NCI-H187 (cell line): ENCODE data around the gene PEAK3.
"Not testable (repeated sequence)": the region's sequence is repeated elsewhere in the genome, so short reads cannot be mapped to it uniquely, and the experiment has no call there.

ENCODE experiments used
- DNase-seq, 2 experiments: peaks; one replicate each; lab custom pipeline; 2025; lab: John Stamatoyannopoulos, UW

PEAK3 gene

GRCh38 chr19:2288818-2289713 lies 7.1 kb upstream of the PEAK3 start:
- DNase-seq: no peak

DNA sequence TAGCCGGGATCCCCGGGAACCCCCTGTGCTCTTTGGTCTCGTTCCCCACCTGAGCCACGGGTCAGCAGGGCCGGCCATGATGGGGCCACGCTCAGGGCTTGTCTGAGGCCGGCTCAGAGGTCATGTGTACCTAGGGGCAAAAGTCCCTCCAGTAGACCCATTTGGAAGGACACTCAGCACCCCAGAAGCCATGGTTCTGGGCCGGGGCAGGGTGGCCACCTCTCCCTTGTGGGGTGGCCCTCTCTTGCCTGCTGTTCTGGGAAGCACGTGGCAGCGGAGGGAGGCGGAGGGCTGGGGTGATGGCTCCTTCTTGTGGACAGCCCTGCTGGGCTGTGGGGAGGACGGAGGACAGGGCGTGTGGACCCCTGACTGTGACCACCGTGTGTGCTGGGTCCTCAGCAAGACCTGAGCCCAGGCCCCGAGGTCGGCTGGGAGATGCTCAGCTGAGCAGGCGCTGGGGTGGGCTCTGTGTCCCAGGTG lies 6.4 kb upstream of the PEAK3 start:
- DNase-seq: no peak

DNA sequence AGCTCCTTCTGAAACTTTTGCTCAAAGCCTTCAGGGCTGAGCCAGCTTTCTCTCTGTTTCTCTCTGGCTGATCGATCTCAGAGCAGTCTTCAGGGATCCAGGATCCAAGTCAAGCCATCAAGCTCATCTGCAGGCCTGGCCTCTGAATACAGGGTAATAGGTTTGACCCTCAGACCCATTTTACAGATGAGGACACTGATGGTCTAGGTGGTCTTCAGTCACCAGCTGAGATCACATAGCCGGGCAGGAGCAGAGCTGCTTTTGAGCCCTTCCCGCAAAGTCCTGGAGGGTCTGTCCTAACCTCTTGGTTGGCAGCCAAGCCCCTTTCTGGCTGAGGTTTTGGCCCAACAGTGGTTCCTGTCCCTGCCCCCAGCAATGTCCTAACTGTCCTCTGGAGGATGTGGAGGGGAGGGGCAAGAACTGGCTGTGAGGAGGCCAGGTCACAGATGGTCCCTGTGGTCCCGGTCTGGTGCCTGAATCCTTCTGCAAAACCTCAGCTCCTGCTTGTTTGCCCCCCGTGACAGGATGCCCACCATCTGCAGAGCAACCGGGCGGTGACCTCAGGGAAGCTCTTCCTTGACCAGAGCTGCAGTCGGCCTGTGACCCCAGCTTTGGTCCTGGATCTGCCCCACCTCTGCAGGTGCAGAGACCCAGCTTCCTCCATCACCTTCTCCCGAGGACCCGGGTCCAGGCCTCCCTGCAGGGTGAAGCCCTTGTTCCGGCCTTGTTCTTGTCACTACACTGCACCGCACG lies 5.8 kb upstream of the PEAK3 start:
- no peak for DNase-seq

- DNase-seq: no peak
Observed at GRCh38 chr19:2286402-2287140, 4.6 kb upstream of the PEAK3 start.

DNA sequence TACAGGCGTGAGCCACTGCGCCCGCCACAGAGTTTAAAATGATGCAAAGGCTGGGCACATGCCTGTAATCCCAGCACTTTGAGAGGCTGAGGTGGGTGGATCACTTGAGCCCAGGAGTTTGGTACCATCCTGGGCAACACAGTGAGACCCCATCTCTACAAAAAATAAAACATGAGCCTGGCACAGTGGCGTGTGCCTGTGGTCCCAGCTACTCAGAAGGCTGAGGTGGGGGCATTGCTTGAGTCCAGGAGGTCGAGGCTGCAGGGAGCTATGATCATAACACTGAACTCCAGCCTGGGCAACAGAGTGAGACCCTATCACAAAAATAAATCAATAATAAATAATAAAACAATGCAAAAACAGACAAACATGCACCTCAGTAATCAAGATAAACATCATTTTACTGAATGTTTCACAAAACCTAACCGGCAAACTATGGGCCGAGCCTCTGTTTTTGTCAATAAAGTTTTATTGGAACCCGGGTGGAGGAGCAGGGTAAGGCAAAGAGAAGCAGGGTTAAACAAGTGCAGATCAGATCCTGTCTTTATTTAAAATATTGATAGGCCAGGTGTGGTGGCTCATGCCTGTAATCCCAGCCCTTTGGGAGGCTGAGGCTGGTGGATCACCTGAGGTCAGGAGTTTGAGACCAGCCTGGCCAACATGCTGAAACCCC lies 2.0 kb upstream of the PEAK3 start:
- no peak for DNase-seq

DNA sequence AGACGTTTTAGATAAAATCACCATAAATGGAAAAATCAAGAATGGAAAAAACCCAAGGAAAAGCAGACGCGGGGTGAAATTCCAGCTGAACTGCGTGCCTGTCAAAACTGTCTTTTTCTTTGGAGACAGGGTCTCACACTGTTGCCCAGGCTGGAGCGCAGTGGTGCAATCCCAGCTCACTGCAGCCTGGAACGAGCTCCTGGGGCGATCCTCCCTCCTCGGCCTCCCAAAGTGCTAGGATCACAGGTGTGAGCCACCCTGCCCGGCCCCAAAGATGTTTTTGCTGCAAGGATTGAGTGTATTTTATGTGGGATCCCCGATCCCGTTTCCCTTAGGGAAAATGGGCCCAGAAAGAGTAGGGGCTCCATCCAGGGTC lies 875 bp upstream of the PEAK3 start:
- DNase-seq: no peak

- not testable (repeated sequence) for DNase-seq
Observed at GRCh38 chr19:2281265-2282061, 512 bp downstream of the PEAK3 start.

GRCh38 chr19:2280633-2281264 lies 1.2 kb downstream of the PEAK3 start:
- DNase-seq: no peak

- no peak for DNase-seq
Observed at GRCh38 chr19:2278459-2279158, 3.4 kb downstream of the PEAK3 start.

DNA sequence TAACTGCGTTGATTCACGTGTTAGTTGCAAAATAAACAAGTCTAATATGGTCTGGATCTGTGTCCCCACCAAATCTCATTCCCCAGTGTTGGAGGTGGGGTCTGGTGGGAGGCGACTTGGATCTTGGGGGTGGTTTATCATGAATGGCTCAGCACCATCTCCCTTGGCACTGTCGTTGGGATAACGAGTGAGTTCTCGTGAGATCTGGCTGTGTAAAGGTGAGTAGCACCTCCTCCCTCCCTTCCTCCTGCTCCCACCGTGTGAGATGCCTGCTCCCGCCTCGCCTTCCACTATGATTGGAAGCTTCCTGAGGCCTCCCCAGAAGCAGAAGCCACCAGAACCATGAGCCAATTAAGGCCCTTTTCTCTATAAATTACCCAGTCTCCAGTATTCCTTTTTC lies 4.8 kb downstream of the PEAK3 start:
- no peak for DNase-seq

DNA sequence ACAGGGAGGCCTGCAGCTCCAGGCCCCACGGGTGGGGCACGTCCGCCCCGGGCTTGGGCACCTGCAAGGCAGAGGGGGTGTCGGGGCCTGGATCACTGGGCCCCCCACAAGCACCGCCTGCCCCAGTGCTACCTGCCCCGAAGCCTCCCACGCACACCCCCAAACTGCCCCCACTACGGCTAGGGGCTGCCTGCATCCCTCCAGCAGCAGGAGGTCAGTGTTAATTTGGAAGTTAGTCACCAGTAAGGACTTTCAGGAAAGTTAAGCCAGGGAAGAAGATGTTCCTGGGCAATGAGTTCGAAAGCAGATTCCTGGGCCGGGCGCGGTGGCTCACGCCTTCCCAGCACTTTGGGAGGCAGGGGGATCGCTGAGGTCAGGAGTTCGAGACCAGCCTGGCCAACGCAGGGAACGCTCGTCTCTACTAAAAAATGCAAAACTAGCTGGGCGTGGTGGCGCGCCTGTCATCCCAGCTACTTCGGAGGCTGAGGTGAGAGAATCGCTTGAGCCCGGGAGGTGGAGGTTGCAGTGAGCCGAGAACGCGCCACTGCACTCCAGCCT lies 5.5 kb downstream of the PEAK3 start:
- DNase-seq: no peak

DNA sequence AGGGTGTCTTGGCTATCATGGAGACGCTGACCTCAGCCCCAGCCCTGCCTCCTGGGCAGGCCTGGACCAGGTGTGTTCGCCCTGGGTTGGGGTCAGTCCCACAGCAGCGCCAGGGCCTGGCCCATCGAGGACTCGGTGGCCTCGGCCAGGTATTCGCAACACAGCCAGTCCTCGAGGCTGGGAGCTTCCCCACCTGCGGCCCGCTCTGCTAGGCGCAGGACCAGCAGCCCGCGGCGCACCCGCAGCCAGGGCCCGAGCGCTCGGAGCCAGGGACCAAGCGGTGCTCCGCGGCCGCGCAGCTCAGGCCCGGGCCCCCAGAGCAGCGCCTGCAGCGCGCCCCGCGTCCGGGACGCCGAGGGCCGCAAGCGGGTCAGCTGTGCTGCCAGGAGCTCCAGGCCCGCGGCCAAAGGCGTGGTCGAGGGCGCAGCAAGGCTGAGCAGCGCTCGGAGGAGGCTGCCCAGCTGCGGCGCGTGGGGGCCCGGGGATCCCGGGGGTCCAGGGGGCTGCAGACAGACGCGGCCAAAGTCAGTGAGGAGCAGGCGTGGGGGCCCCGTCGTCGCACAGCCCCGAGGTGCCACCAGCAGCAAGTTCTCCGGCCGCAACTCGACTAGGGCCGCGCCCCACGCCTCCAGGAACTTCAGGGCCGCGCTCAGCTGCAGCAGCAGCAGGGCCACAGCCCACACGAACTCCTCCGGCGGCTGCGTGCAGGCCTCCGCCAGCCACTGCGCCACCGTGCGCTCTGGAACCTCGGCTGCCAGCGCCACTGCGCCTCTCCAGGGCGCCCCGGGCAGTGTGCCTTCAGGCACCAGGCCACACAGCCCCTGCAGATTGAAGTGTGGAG lies 6.2 kb downstream of the PEAK3 start:
- no peak for DNase-seq

GRCh38 chr19:2274931-2275535 lies 6.9 kb downstream of the PEAK3 start:
- peak; percentile 52 to 68 for DNase-seq

GRCh38 chr19:2274185-2274711 lies 7.7 kb downstream of the PEAK3 start:
- DNase-seq: no peak

- DNase-seq: peak; percentile 51 to 85
Observed at GRCh38 chr19:2273356-2274184, 8.4 kb downstream of the PEAK3 start.

- DNase-seq: no peak
Observed at GRCh38 chr19:2271234-2272103, 10.5 kb downstream of the PEAK3 start.
